H7 (cell line): ENCODE data around the gene TRIML1. TPM values are rescaled to one million over a fixed set of nuclear protein-coding genes. Genes with fewer than 3 reads are reported as not detected.
A peak's percentile ranks its signal among the peaks of the same experiment; 100 is the strongest.
"Not testable (repeated sequence)": the region's sequence is repeated elsewhere in the genome, so short reads cannot be mapped to it uniquely, and the experiment has no call there.

Experiments used
- DNase-seq: peaks from one replicate; pipeline ENCODE4 v3.0.0; 2012
- H3K27me3 ChIP-seq: 2 replicates; pipeline ENCODE4 v1.6.0; 2011; ENCODE audit warnings: mild to moderate bottlenecking, low read length; ENCODE audit not compliant: control insufficient read depth, insufficient read depth
- H3K36me3 ChIP-seq: replicated peaks from 2 replicates; pipeline ENCODE4 v1.5.1; 2011; ENCODE audit warnings: low read length; ENCODE audit not compliant: control insufficient read depth, insufficient read depth
- H3K4me3 ChIP-seq: 2 replicates; pipeline ENCODE4 v1.5.1; 2011; ENCODE audit warnings: low read depth, mild to moderate bottlenecking, control low read depth, low read length, moderate library complexity; ENCODE audit not compliant: insufficient read depth
- total RNA-seq: library from RNA; depleted of rRNA; stranded (reverse); fragments of >200 nt; shearing (Covaris generic); gene quantifications from 2 replicates; pipeline ENCODE4 v1.2.3, GENCODE V29; 2014

Gene TRIML1
- total RNA-seq, 1 experiment from 2014 or later = not detected

- DNase-seq = no peak
- H3K27me3 ChIP-seq = no peaks in the 10 kb centered on the region
- H3K36me3 ChIP-seq = no peaks in the 10 kb centered on the region
- no peak overlapping the region for H3K4me3 ChIP-seq
Measured at GRCh38 chr4:188132232-188132631, 7.0 kb upstream of the TRIML1 start.

- no peak overlapping the region for H3K4me3 ChIP-seq
- DNase-seq = no peak
- no peaks in the 10 kb centered on the region for H3K36me3 ChIP-seq
- no peaks in the 10 kb centered on the region for H3K27me3 ChIP-seq
Measured at GRCh38 chr4:188138227-188138626, 1.0 kb upstream of the TRIML1 start.

- no peak overlapping the region for H3K4me3 ChIP-seq
Measured at GRCh38 chr4:188139671-188140070, 430 bp downstream of the TRIML1 start.

GRCh38 chr4:188143731-188144130 is 4.5 kb downstream of the TRIML1 start:
- Histone ChIP-seq H3K4me3 (no peak overlapping the region), H3K27me3 (no peaks in the 10 kb centered on the region), H3K36me3 (no peaks in the 10 kb centered on the region)
- no peak for DNase-seq

More at GRCh38 chr4:188139671-188140070, 430 bp downstream of the TRIML1 start:
- peak; percentile 36 for DNase-seq
- Histone ChIP-seq H3K36me3 (no peaks in the 10 kb centered on the region), H3K27me3 (no peaks in the 10 kb centered on the region)

- H3K27me3 ChIP-seq = no peaks in the 10 kb centered on the region
- no peak for DNase-seq
- no peaks in the 10 kb centered on the region for H3K36me3 ChIP-seq
Measured at GRCh38 chr4:188145601-188146000, 6.4 kb downstream of the TRIML1 start.

GRCh38 chr4:188146618-188147017 is 7.4 kb downstream of the TRIML1 start:
- Histone ChIP-seq H3K36me3 (no peaks in the 10 kb centered on the region), H3K27me3 (no peaks in the 10 kb centered on the region), H3K4me3 (no peak overlapping the region)
- no peak for DNase-seq

More at GRCh38 chr4:188145601-188146000, 6.4 kb downstream of the TRIML1 start:
- H3K4me3 ChIP-seq = no peak overlapping the region

- DNase-seq = no peak
- Histone ChIP-seq H3K27me3 (no peaks in the 10 kb centered on the region), H3K36me3 (no peaks in the 10 kb centered on the region), H3K4me3 (no peak overlapping the region)
Measured at GRCh38 chr4:188147176-188147575, 7.9 kb downstream of the TRIML1 start.

GRCh38 chr4:188147776-188148175 is 8.5 kb downstream of the TRIML1 start:
- DNase-seq = no peak
- no peak overlapping the region for H3K4me3 ChIP-seq
- no peaks in the 10 kb centered on the region for H3K27me3 ChIP-seq

GRCh38 chr4:188154668-188155405 is 15.6 kb downstream of the TRIML1 start:
- DNase-seq = no peak
- Histone ChIP-seq H3K36me3 (no peaks in the 10 kb centered on the region), H3K27me3 (no peaks in the 10 kb centered on the region)

More at GRCh38 chr4:188147776-188148175, 8.5 kb downstream of the TRIML1 start:
- no peaks in the 10 kb centered on the region for H3K36me3 ChIP-seq

GRCh38 chr4:188158336-188158735 is 19.1 kb downstream of the TRIML1 start:
- H3K27me3 ChIP-seq = no peaks in the 10 kb centered on the region
- no peaks in the 10 kb centered on the region for H3K36me3 ChIP-seq
- DNase-seq = no peak
- H3K4me3 ChIP-seq = no peak overlapping the region

More at GRCh38 chr4:188154668-188155405, 15.6 kb downstream of the TRIML1 start:
- H3K4me3 ChIP-seq = no peak overlapping the region

- not testable (repeated sequence) for H3K4me3 ChIP-seq, DNase-seq, H3K27me3 ChIP-seq, H3K36me3 ChIP-seq
Measured at GRCh38 chr4:188159513-188160226, 20.4 kb downstream of the TRIML1 start.

- Histone ChIP-seq H3K27me3 (no peaks in the 10 kb centered on the region), H3K4me3 (no peak overlapping the region), H3K36me3 (no peaks in the 10 kb centered on the region)
- DNase-seq = no peak
Measured at GRCh38 chr4:188160406-188160805, 21.2 kb downstream of the TRIML1 start.

GRCh38 chr4:188161167-188161566 is 21.9 kb downstream of the TRIML1 start:
- H3K27me3 ChIP-seq = no peaks in the 10 kb centered on the region
- no peak overlapping the region for H3K4me3 ChIP-seq
- DNase-seq = no peak
- H3K36me3 ChIP-seq = no peaks in the 10 kb centered on the region

GRCh38 chr4:188162698-188163097 is 23.5 kb downstream of the TRIML1 start:
- no peaks in the 10 kb centered on the region for H3K36me3 ChIP-seq
- no peak for DNase-seq
- no peaks in the 10 kb centered on the region for H3K27me3 ChIP-seq
- no peak overlapping the region for H3K4me3 ChIP-seq

GRCh38 chr4:188168726-188169373 is 29.6 kb downstream of the TRIML1 start:
- Histone ChIP-seq H3K27me3 (no peaks in the 10 kb centered on the region), H3K4me3 (no peak overlapping the region), H3K36me3 (no peaks in the 10 kb centered on the region)
- no peak for DNase-seq
